Bronchial epithelial cell (primary cell): ENCODE results near the gene TMSB15C. TPM values are rescaled to one million over a fixed set of nuclear protein-coding genes. Genes with fewer than 3 reads are reported as not detected.
A peak's percentile ranks its signal among the peaks of the same experiment; 100 is the strongest.
"Not testable (repeated sequence)": the region's sequence is repeated elsewhere in the genome, so short reads cannot be mapped to it uniquely, and the experiment has no call there.

Source experiments
- DNase-seq: peaks from one replicate; pipeline ENCODE4 v3.0.0-alpha.2; 2010; ENCODE audit warnings: low read depth
- FAIRE-seq: peaks from 2 replicates; lab custom pipeline; 2011; peaks lifted over from hg19 to GRCh38; lab: Jason Lieb, UNC
- H3K27me3 ChIP-seq: 2 replicates; pipeline ENCODE4 v1.5.1; 2011; ENCODE audit warnings: low read length; ENCODE audit not compliant: control insufficient read depth, insufficient read depth
- H3K36me3 ChIP-seq: 2 replicates; pipeline ENCODE4 v1.5.1; 2011; ENCODE audit warnings: low read length; ENCODE audit not compliant: control insufficient read depth, insufficient read depth
- H3K4me3 ChIP-seq: 2 replicates; pipeline ENCODE4 v1.5.1; 2011; ENCODE audit warnings: mild to moderate bottlenecking, low read depth, low read length, control low read depth
- total RNA-seq: library from RNA; depleted of rRNA; stranded (reverse); fragments of >200 nt; gene quantifications from 2 replicates; pipeline ENCODE4 v1.2.1, GENCODE V29; 2014
- TF ChIP-seq, protein P1 (sequence below): IDR thresholded peaks from 2 replicates; pipeline ENCODE4 v1.5.1; 2011; ENCODE audit warnings: mild to moderate bottlenecking, moderate library complexity, low read length, control low read depth, inconsistent platforms; ENCODE audit not compliant: insufficient read depth, severe bottlenecking

The TMSB15C gene
- total RNA-seq, 1 donor from 2014 or later, result 0.79 TPM

DNA sequence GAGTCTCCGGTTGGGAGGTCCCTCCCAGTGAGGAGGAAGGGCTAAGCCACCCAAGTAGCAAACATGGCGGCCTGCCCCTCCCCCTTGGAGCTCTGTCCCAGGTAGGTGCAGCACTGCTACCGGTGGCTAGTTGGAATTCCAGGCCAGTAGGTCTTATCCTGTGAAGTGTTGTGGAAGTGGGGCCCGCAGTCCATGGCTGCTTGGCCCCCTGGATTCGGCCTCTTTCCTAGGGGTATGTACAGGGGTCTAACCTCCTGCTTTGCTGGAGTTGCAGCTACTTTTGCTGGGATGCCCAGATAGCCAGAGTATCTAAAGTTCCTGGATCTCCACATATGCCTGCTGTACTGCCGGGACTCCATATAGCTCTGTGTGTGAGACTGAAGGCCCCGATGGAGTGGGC is 9.9 kb upstream of the TMSB15C start:
- DNase-seq (no peak), FAIRE-seq (no peak)
- TF ChIP-seq, protein P1, sequence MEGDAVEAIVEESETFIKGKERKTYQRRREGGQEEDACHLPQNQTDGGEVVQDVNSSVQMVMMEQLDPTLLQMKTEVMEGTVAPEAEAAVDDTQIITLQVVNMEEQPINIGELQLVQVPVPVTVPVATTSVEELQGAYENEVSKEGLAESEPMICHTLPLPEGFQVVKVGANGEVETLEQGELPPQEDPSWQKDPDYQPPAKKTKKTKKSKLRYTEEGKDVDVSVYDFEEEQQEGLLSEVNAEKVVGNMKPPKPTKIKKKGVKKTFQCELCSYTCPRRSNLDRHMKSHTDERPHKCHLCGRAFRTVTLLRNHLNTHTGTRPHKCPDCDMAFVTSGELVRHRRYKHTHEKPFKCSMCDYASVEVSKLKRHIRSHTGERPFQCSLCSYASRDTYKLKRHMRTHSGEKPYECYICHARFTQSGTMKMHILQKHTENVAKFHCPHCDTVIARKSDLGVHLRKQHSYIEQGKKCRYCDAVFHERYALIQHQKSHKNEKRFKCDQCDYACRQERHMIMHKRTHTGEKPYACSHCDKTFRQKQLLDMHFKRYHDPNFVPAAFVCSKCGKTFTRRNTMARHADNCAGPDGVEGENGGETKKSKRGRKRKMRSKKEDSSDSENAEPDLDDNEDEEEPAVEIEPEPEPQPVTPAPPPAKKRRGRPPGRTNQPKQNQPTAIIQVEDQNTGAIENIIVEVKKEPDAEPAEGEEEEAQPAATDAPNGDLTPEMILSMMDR, result no peak
- H3K4me3 ChIP-seq, result no peak overlapping the region
- no peaks in the 10 kb centered on the region for H3K36me3 ChIP-seq
- no peaks in the 10 kb centered on the region for H3K27me3 ChIP-seq

DNA sequence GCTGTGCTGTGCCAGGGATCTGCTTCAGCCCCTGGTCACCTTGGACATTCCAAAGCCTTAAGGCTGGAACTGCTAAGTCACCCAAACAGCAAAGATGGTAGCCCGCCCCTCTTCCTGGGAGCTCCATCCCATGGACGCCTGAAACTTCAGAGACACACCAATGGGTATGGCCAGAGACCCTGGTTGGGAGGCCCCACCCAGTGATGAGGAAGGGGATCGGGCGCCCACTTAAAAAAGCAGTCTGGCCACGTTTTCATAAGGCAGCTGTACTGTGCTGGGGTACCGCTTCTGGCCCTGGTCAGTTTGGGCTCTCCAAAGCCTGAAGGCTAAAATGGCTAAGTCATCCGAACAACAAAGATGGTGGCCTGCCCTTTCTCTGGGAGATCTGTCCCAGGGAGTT is 9.4 kb upstream of the TMSB15C start:
- FAIRE-seq, result peak; percentile 32

DNA sequence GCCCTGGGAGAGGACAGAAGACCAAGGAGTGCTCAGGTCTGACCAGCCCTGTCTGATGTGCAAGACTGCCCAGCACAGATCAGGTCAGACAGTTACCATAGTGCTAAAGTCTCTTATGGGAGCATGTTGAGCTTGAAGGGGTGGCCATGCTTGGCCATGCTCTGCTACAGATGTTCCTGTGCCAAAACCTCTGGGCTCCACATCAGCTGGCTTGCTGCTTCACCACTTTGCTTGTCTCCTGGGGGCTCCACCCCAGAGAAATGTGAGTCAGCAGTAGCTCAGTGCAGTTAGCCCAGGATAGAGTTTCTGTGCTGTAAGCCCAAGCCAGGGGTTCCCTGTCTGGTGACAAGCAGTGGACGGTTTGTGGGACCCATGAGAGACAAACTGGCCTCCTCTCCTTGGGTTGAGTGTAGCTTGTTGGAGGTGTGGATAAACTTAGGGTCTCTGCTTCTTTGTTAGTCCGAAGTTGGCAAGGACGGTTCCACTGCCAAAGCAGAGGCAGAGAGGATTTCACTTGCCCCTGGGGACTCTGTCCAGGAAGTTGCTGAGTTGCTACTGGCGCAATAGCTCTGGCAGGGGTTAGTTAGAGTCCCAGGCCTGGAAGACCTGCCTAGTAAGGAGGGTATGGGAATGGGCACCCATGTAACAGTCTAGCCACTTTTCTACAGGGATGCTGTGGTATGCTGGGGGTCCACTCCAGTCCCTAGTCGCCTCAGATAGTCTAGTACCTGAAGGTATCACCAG is 8.7 kb upstream of the TMSB15C start:
- TF ChIP-seq, protein P1, result no peak
- DNase-seq (no peak), FAIRE-seq (peak; percentile 68)
- Histone ChIP-seq H3K4me3 (no peak overlapping the region), H3K27me3 (no peaks in the 10 kb centered on the region), H3K36me3 (no peaks in the 10 kb centered on the region)

More for the DNA sequence above, 9.4 kb upstream of the TMSB15C start:
- no peak for DNase-seq
- H3K4me3 ChIP-seq, result no peak overlapping the region
- H3K36me3 ChIP-seq, result no peaks in the 10 kb centered on the region
- TF ChIP-seq, protein P1, result no peak
- H3K27me3 ChIP-seq, result no peaks in the 10 kb centered on the region

DNA sequence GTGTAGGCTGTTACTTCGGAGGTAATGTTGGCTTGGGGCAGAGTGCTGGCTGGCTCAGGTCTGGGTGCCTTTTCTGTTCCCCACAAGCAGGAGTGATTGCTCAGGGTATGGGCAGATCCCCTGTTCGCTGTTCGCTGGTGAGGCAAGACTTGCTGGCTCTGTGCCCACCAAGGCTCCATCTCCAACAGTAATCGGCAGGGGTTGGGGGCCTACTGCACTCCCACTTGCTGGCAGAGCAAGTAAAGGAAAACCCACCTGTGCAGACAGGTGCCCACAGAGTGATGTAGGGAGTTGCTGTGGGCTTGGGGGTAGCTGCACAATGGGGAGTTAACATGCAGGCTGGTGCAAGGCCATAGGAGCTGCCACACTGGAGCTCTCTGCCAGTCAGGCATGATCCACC is 8.0 kb upstream of the TMSB15C start:
- no peaks in the 10 kb centered on the region for H3K36me3 ChIP-seq
- DNase-seq (no peak), FAIRE-seq (no peak)
- TF ChIP-seq, protein P1, result no peak
- H3K4me3 ChIP-seq, result no peak overlapping the region
- H3K27me3 ChIP-seq, result no peaks in the 10 kb centered on the region

DNA sequence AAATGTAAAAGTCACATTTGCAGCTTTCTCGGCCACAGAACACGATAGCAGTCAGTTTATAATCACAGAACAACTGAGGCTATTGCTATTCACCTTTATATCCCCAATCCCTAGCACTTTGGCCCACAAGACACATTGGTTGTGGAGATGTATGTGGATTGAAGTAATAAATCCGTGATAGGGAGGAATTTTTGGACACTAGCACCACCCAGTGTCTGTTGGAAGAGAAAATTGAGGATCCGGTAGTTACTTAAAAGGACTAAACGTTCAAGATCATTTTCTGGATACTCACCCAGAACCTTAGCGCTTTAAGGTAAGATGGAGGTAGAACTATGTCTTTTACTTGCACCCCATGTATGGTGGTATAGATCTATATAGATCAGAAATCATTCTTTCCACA is 1.8 kb upstream of the TMSB15C start:
- FAIRE-seq, H3K27me3 ChIP-seq, H3K36me3 ChIP-seq, DNase-seq, H3K4me3 ChIP-seq: not testable (repeated sequence)

DNA sequence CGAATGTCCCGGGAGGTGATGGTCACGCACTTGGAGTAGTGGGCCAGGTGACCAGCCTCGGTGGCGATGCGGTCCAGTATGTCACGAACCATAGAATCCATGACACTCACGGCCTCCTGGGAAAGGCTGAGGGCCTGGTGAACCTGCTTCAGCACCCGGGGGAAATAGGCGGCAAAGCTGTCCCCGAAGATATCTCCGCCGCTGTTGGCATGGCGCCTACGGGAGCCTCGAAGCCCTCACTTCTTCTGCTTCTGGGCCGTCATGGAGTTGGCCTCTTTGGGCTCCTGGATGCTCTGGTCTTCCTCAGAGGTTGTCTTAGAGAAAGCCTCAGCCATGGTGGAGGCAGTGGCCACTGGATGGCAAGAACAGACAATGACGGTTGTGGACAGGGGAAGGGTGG is 13.4 kb downstream of the TMSB15C start:
- not testable (repeated sequence) for FAIRE-seq, DNase-seq

DNA sequence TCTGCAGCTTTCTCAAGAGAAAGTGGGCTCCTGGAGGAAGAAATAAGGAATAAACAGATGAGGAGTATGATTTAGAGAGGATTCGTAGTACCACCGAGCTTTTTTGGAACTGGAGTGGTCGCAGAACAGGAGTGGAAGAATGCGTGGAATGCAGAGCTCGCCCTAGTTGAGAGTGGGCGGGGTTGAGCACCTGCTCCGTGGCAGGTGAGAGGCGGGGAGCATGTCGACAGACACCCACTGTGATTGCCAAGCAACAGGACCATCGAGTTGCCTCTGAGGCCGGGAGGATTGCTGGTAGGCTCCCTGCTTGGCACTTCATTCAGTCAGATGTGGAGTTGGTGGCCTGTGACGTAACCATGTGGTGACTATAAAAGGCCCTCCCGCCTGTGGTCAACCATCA is 21.1 kb downstream of the TMSB15C start:
- not testable (repeated sequence) for DNase-seq, H3K27me3 ChIP-seq, FAIRE-seq, H3K36me3 ChIP-seq, H3K4me3 ChIP-seq

More for the DNA sequence above, 13.4 kb downstream of the TMSB15C start:
- H3K27me3 ChIP-seq, H3K4me3 ChIP-seq, H3K36me3 ChIP-seq: not testable (repeated sequence)
